Stimulated activated CD8-positive, alpha-beta memory T cell treated with anti-CD3 and anti-CD28 coated beads, Interleukin-7, amount 100 ng/mL, for 24 hours (primary cell): ENCODE measurements around the gene JMJD1C.

ENCODE experiments used
- DNase-seq: peaks from one replicate; pipeline ENCODE4 v3.0.0-alpha.2; 2020; ENCODE audit warnings: low read depth

Gene JMJD1C

GRCh38 chr10:63133056-63133820 lies 332.5 kb downstream of the JMJD1C start, which contains the start of gene NRBF2:
Gene NRBF2, plus strand, starts transcription at chr10:63133328. Its CDS starts 143 bp downstream, at chr10:63133471.
- peak; percentile 90 for DNase-seq

GRCh38 chr10:63132651-63133055 lies 333.1 kb downstream of the JMJD1C start:
- no peak for DNase-seq

GRCh38 chr10:63129888-63130287 lies 335.9 kb downstream of the JMJD1C start:
- DNase-seq = no peak

DNA sequence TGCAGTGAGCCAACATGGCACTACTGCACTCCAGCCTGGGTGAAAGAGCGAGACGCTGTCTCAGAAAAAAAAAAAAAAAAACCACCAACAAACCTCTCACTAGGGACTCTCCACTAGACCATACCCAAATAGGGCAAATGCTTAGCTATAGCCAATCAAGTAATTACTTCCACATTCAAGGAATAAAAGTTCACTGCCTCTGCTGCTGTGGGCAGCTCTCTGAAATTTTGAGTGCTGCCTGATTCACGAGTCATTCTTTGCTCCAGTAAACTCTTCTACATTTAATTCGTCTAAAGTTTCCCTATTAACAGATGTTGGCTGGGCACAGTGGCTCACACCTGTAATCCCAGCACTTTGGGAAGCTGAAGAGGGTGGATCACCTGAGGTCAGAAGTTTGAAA lies 337.3 kb downstream of the JMJD1C start:
- no peak for DNase-seq

GRCh38 chr10:63125459-63125858 lies 340.3 kb downstream of the JMJD1C start:
- no peak for DNase-seq

- DNase-seq = no peak
Observed at GRCh38 chr10:63123727-63124362, 341.9 kb downstream of the JMJD1C start.

- no peak for DNase-seq
Observed at GRCh38 chr10:63120554-63120953, 345.2 kb downstream of the JMJD1C start.

DNA sequence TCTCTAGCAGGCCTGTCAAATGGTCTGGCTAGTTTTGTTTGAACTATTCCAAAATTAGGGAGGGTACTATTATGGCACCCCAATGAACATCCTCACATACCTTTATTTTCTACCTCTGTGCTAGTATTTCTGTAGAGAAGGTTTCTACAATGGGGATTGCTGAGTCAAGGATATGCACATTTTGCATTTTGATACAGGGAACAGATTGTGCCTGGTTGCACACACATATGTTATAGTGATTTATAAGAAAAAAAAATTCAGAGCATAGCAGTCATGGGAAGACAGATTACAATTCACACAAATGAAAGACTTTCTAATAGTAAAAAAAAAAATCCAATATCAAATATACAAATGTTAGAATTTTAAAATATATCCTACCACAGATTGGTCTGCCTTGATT lies 346.7 kb downstream of the JMJD1C start:
- no peak for DNase-seq
